Breast epithelium (tissue), 4 donors: ENCODE data around the gene RBM33. TPM values are rescaled to one million over a fixed set of nuclear protein-coding genes. Genes with fewer than 3 reads are reported as not detected.

Source experiments
- DNase-seq, 2 donors: peaks; one replicate each; pipeline ENCODE4 v3.0.0-alpha.2; 2019; ENCODE audit warnings: low spot score in 2 of 2
- H3K27ac ChIP-seq, 2 donors: fragments of 200-600 bp; sonication (generic) in 1 of 2; one replicate each; pipeline ENCODE4 v1.5.1; 2016 to 2019; ENCODE audit warnings: mild to moderate bottlenecking in 1 of 2
- H3K27me3 ChIP-seq, 2 donors: fragments of 200-600 bp; sonication (generic) in 1 of 2; one replicate each; pipeline versions ENCODE4 v1.5.1 to v1.6.0; 2017 to 2019; ENCODE audit warnings: control low read depth in 1 of 2, mild to moderate bottlenecking in 1 of 2
- H3K36me3 ChIP-seq: fragments of 200-600 bp; one replicate; pipeline ENCODE4 v1.5.1; 2019
- H3K4me1 ChIP-seq, 2 donors: fragments of 200-600 bp; sonication (generic); one replicate each; pipeline ENCODE4 v1.5.1; 2016 to 2019; ENCODE audit warnings: control low read depth in 1 of 2
- H3K4me3 ChIP-seq, 3 donors: fragments of 200-600 bp; sonication (generic); 1 replicate in 2 of 3; 2 replicates in 1 of 3; pipeline ENCODE4 v1.5.1; 2016 to 2019; ENCODE audit warnings: mild to moderate bottlenecking in 3 of 3, moderate library complexity in 2 of 3
- H3K9me3 ChIP-seq, 2 donors: fragments of 200-600 bp; sonication (generic) in 1 of 2; one replicate each; pipeline ENCODE4 v1.5.1; 2016 to 2019; ENCODE audit warnings: control low read depth in 1 of 2
- POLR2A ChIP-seq: fragments of 450-650 bp; IDR thresholded peaks from one replicate; pipeline ENCODE4 v1.6.1; 2016; ENCODE audit warnings: antibody characterized with exemption, mild to moderate bottlenecking, moderate library complexity
- POLR2AphosphoS5 ChIP-seq, 3 donors: sonication (generic); formaldehyde crosslinking; IDR thresholded peaks; one replicate each; pipeline ENCODE4 v1.6.1; 2017; ENCODE audit warnings: antibody characterized with exemption in 3 of 3
- intact Hi-C: fragments of 100-400 bp; cut with DNase I; formaldehyde crosslinking; loops from one replicate; pipeline ENCODE4 v1.15.1; 2023; ENCODE audit warnings: low total_unique reads
- total RNA-seq, 3 donors: library from RNA; depleted of rRNA; stranded (reverse); fragments of >200 nt; gene quantifications; one replicate each; pipeline ENCODE4 v1.1.0, GENCODE V29; 2016
- TF ChIP-seq, protein P1 (sequence below), 3 donors: fragments of 450-650 bp; IDR thresholded peaks; one replicate each; pipeline ENCODE4 v1.5.1; 2016 to 2017; ENCODE audit warnings: antibody characterized with exemption in 3 of 3, mild to moderate bottlenecking in 3 of 3, moderate library complexity in 3 of 3

Gene RBM33
- total RNA-seq, 3 donors from 2014 or later = 34.9 to 58.8 (median 46.5) TPM

- Histone ChIP-seq H3K9me3 (no peaks in the 10 kb centered on the region), H3K4me1 (no peaks in the 10 kb centered on the region), H3K4me3 (no peak overlapping the region), H3K27ac (no peak overlapping the region), H3K27me3 (no peaks in the 10 kb centered on the region), H3K36me3 (peaks cover 8% of the 10 kb centered on the region)
- intact Hi-C loops = no loop called here
- TF ChIP-seq POLR2A (no peak), POLR2AphosphoS5 (IDR thresholded peaks at IDR 0.05) (no peak)
- TF ChIP-seq, protein P1, sequence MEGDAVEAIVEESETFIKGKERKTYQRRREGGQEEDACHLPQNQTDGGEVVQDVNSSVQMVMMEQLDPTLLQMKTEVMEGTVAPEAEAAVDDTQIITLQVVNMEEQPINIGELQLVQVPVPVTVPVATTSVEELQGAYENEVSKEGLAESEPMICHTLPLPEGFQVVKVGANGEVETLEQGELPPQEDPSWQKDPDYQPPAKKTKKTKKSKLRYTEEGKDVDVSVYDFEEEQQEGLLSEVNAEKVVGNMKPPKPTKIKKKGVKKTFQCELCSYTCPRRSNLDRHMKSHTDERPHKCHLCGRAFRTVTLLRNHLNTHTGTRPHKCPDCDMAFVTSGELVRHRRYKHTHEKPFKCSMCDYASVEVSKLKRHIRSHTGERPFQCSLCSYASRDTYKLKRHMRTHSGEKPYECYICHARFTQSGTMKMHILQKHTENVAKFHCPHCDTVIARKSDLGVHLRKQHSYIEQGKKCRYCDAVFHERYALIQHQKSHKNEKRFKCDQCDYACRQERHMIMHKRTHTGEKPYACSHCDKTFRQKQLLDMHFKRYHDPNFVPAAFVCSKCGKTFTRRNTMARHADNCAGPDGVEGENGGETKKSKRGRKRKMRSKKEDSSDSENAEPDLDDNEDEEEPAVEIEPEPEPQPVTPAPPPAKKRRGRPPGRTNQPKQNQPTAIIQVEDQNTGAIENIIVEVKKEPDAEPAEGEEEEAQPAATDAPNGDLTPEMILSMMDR (IDR thresholded peaks at IDR 0.05) = no peak
- DNase-seq = no peak
These were observed 100.7 kb downstream of the RBM33 start for GRCh38 chr7:155744971-155745683.

- Histone ChIP-seq H3K27ac (no peak overlapping the region), H3K4me3 (no peak overlapping the region), H3K36me3 (peaks cover 8% of the 10 kb centered on the region), H3K27me3 (no peaks in the 10 kb centered on the region), H3K9me3 (no peaks in the 10 kb centered on the region), H3K4me1 (no peaks in the 10 kb centered on the region)
- intact Hi-C loops = no loop called here
- no peak for DNase-seq
- TF ChIP-seq POLR2AphosphoS5 (IDR thresholded peaks at IDR 0.05) = no peak
- TF ChIP-seq, protein P1 (IDR thresholded peaks at IDR 0.05) = no peak
These were observed 101.3 kb downstream of the RBM33 start for GRCh38 chr7:155745737-155746136.

DNA sequence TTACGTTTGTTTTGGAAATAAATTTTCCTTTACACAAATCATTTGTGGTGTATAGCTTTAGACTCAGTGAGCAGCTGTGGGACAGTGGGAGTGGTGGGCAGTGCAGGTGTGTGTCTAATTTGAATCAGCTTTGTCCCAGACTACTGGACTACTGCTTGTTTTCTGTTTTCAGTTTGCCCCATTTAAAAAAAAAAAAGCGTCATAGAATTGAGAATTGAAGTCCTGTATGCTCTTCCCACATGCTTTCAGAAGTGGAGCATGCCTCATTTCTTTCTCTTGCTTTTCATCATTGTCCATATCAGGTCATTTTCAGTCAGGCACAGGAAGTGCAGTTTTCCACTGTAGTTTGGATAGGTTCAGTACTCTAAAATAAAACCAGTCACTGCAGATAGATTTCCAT lies 101.7 kb downstream of the RBM33 start:
- DNase-seq = no peak
- TF ChIP-seq POLR2AphosphoS5 (IDR thresholded peaks at IDR 0.05) = no peak
- no peak for TF ChIP-seq POLR2A
- TF ChIP-seq, protein P1 (IDR thresholded peaks at IDR 0.05) = no peak
- no peak overlapping the region for H3K4me3 ChIP-seq
- H3K27ac ChIP-seq = no peak overlapping the region
- intact Hi-C loops = no loop called here
- H3K9me3 ChIP-seq = no peaks in the 10 kb centered on the region
- peaks cover 8% of the 10 kb centered on the region for H3K36me3 ChIP-seq
- H3K27me3 ChIP-seq = no peaks in the 10 kb centered on the region
- no peaks in the 10 kb centered on the region for H3K4me1 ChIP-seq

DNA sequence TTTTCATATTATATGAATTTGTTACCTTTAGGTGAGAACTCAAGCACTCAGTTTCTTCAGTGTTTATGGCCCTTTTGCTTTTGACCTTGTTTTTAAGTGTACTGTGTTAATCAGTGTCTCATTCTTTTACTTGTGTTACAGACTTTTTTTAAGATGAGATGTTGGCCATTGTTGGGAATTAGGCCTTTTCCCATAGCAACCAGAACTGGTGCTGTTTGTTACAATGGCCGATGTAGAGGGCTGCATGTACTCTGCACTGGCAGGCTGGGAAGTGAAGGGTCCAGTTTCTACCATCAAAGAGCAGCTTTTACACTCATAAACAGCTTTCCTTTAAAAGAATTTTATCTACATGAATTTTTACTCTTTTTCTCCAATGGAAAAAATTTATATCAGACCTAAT lies 102.7 kb downstream of the RBM33 start:
- H3K4me1 ChIP-seq = no peaks in the 10 kb centered on the region

GRCh38 chr7:155749578-155749977 lies 105.1 kb downstream of the RBM33 start:
- H3K9me3 ChIP-seq = no peaks in the 10 kb centered on the region
- intact Hi-C loops = no loop called here
- no peak overlapping the region for H3K4me3 ChIP-seq
- H3K4me1 ChIP-seq = no peaks in the 10 kb centered on the region
- no peak overlapping the region for H3K27ac ChIP-seq
- H3K36me3 ChIP-seq = no peaks in the 10 kb centered on the region
- TF ChIP-seq POLR2A = no peak
- no peak for TF ChIP-seq POLR2AphosphoS5 (IDR thresholded peaks at IDR 0.05)
- TF ChIP-seq, protein P1 (IDR thresholded peaks at IDR 0.05) = no peak
- no peak for DNase-seq
- H3K27me3 ChIP-seq = no peaks in the 10 kb centered on the region

More for the DNA sequence above, 102.7 kb downstream of the RBM33 start:
- intact Hi-C loops = no loop called here
- H3K36me3 ChIP-seq = peaks cover 8% of the 10 kb centered on the region
- DNase-seq = no peak
- TF ChIP-seq POLR2A = no peak
- TF ChIP-seq, protein P1 (IDR thresholded peaks at IDR 0.05) = no peak
- no peak for TF ChIP-seq POLR2AphosphoS5 (IDR thresholded peaks at IDR 0.05)
- no peak overlapping the region for H3K27ac ChIP-seq
- H3K4me3 ChIP-seq = no peak overlapping the region
- H3K27me3 ChIP-seq = no peaks in the 10 kb centered on the region
- H3K9me3 ChIP-seq = no peaks in the 10 kb centered on the region
